ENCODE data around the gene AHNAK2.
A peak's percentile ranks its signal among the peaks of the same experiment; 100 is the strongest.

The AHNAK2 gene

DNA sequence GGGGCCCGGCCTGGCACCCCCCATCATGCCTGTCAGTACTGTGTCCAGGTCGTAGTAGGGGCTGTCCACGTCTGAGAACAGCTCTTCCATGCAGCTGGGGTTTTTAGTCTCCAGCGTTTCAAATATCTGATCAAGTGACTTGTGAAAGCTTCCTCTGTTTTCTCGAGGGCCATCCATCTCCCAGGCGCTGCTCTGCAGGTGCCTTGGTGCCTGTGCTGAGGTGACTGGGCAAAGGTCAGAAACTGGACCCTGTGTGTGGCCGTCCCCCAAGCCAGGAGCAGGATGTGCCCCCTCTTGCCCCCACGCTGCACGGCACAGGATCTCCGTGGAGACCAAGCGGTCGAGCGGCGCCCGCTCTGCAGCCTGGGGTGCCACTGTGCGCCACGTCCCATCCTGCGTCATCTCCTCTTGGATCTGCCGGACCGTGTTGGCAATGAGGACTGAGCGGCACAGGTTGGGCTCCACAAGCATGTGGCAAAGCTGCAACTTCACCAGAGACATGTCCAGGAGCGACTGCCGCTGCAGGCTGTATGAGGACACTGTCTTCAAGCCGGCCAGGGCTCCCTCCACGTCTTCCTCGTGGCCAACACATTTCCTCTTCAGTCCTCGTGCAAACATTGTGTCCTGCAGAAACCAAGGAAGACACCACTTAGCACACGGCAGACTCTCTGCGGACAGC lies 33.3 kb upstream of the AHNAK2 start:
- no peak for DNase-seq

- DNase-seq = no peak
These were observed 32.7 kb upstream of the AHNAK2 start for GRCh38 chr14:105010891-105011291.

DNA sequence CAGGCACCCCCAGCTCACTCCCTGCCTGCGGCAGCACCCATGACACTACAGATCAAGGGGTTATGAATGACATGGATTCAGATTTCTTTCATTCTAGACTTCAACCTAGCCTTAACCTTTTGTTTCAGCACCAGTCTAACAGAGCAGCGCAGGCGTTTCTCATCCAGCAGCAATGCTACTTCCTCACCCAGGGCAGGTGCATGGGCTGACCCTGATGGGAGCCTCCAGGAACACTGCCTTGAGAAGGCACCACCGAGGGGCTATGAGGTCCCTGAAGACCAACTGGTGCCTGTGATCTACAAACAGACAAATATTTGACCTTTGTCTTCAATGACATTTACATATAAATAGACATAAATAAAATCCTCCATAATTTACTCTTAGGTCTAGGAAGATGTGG lies 31.9 kb upstream of the AHNAK2 start:
- DNase-seq = no peak

DNA sequence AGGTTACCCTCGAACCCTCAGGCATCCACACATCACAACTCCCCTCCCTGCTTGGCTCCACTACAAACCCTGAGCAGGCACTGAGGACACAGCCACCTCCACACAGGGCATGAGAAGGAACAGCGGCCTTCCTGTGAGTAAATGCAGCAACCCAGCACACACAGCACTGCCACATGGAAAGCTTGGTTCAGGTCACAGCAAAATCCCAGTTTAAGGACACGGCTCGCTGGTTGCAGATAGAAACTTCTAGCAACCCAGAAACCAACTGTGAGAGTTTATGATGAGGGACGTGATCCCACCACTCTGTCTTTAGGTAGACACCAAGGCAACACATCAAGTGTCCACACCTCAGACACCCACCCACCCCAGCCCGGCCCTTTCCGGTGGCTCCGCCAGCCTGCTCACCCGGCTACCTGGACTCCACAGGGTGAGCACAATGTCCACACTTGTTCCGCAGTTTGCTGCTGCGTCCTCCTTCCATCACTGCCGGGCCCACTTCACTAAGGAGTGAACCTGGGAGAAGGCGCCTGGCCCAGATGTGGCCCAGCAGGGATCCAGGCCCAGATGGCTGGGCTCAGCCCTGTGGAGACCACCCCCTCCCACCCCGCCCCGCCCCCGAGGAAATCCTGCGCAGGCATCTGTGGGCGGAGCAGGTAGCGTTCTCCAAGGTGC lies 29.6 kb upstream of the AHNAK2 start:
- DNase-seq = no peak

- DNase-seq = no peak
These were observed 28.8 kb upstream of the AHNAK2 start for GRCh38 chr14:105006831-105007592.

DNA sequence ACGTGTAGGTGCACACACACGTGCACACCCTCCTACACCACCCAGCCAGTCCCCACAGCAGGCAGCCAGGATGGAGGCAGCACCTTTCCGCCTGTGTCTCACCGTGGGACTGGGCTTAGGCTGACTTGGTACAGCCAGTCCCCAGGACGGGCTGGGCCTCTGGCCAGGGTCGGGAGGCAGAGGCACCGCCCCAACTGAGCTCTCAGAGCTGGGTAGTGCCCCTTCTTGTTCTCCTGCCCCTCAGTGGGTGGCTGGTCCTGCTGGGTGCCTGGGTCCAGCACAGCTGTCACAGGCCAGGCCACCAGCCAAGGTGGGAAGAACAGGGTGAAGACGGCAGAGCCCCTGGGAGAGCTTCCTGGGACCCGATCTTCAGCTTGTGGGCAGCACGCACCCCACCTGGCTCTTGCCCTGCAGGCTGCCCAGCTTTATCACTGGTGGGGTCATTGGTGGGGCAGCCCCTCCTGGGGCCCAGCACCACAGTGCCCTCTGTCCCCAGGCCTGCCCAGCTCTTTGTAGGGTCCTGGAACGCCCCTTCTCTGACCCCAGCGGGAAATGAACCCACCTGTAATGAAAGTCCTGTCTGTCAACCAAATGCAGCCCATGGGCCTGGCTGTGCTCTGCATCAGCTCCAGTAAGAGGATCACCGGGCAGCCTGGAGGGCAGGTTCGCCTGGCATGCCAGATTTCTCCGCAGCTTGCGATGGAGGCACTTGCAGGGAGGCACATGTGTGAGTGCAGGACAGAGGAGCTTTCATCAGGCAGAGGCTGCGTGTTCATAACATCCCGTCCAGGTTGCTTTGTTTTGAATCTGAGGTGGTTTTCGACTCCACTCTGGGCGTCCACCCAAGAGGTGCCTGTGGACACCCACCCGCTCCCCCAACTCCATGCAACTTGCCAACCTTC lies 28.0 kb upstream of the AHNAK2 start:
- no peak for DNase-seq

GRCh38 chr14:105005329-105005928 lies 27.3 kb upstream of the AHNAK2 start:
- no peak for DNase-seq

- DNase-seq = no peak
These were observed 21.2 kb upstream of the AHNAK2 start for GRCh38 chr14:104999361-104999760.

DNA sequence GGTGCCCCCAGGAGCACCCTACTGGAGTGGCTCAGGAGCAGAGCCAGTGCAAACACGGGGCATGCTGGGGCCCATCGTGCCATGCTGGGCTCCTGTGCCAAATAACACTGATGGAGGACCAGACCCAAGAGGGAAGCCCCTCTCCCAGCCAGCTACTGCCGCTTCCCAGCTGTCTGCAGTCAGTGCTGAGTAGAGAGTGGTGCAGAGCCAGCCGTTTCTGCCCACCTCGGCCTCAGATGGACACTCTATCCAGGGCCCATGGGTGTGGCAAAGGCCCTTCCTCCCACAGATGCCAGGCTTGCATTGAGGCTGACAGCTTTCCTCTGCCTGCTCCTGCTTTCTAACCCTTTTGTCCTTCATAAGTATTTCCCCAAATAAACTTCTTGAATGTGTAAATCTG lies 20.6 kb upstream of the AHNAK2 start:
- no peak for DNase-seq

DNA sequence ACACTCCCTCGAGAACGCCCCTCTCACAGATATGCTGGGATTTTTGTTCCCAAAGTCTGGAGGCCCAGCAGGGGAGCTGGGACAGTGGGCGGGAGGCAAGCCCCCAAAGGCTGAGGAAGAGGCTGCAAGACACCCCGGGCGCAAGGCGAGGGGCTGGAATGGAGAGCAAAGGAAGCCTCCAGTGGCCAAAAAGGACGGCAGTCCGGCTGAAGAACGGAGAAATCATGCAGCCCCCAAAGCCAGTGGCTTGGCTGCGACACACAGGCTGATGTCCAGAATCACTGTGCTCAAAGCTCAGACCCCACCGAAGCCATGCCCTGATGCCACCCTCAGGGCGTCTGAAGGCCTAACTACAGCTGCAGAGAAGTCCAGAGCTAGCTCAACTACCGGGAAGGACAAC lies 18.3 kb upstream of the AHNAK2 start:
- no peak for DNase-seq

DNA sequence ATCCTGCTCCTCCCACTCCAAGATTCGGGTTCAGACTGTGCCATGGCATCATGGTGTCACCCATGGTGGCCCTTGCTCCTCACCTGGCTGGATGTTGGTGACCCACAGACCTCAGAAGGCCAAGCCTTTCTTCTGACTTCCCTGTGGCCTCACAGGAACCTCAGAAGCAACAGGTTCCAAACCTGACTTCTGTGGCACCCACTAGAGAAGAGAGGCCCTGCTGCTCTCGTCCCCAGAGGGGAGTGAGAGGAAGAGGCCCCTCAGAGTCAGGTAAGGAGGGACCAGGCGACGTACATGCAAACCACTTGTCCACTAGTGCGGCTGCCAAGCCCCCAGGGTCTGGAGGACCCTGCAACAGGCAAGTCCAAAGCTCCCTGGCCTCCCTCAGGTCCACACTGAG lies 17.9 kb upstream of the AHNAK2 start:
- no peak for DNase-seq

GRCh38 chr14:104994978-104995377 lies 16.8 kb upstream of the AHNAK2 start:
- no peak for DNase-seq

GRCh38 chr14:104993808-104994591 lies 15.8 kb upstream of the AHNAK2 start:
- no peak for DNase-seq

GRCh38 chr14:104993306-104993705 lies 15.1 kb upstream of the AHNAK2 start:
- no peak for DNase-seq

GRCh38 chr14:104992501-104992900 lies 14.3 kb upstream of the AHNAK2 start:
- DNase-seq = no peak

DNA sequence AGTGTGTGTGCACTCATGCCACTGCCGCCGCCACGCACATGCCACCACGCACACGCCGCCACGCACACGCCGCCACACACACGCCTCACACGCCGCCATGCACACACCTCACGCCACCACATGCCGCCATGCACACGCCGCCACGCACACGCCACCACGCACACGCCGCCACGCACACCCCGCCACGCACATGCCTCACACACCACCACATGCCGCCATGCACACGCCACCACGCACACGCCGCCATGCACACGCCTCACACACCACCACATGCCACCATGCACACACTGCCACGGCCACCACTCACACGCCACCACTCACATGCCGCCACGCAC lies 13.7 kb upstream of the AHNAK2 start:
- DNase-seq = no peak

DNA sequence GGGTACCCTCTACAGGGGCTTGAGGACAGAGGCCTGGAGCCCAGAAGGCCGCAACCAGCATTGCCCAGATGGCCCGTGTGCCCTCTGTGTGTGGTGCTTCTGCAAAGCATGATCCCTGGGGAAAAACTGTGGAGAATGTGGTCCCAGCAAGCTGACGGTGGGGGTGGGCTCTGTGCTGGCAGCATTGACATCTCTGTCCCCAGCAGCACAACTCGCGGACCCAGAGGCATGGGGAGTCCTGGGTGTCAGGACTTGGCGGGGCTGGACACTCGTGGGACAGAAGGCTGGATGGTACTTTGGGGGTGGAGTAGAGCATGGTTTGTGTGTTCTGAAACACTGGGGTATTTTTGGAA lies 11.8 kb upstream of the AHNAK2 start:
- no peak for DNase-seq

DNA sequence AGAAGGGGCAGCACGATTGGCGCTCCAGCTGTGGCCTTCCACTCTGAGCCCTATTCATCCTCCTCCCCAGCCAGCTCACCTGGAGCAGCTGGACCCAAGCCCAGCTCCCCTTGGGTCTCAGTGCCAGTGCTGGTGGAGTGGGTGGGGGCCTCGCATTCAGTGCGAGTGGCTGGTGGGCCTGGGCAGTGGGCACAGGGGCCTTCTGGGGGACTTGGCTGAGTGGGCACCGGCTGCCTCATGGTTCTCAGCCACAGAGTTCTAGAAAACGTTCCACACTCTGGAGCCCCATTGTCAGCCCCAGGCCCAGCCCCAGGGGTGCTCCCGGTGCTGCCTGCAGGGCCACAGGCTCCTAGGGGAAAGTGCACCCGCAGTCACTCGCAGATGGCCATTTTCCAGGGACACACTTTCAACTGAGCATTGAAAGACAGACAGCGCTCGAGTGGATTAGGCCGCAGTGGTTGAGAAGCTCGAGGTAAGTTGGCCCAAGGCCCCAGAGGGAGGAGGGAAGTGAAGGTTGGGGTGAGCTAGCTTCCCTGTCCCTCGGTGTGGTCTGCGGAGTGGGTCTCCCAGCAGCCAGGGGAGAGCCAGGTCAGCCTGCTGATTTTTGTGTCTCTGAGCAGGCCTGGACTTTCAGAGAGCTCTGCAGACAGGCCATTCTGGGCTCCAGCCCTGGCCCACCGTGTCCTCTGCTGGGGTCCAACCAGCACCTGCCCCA lies 11.2 kb upstream of the AHNAK2 start:
- DNase-seq = no peak

DNA sequence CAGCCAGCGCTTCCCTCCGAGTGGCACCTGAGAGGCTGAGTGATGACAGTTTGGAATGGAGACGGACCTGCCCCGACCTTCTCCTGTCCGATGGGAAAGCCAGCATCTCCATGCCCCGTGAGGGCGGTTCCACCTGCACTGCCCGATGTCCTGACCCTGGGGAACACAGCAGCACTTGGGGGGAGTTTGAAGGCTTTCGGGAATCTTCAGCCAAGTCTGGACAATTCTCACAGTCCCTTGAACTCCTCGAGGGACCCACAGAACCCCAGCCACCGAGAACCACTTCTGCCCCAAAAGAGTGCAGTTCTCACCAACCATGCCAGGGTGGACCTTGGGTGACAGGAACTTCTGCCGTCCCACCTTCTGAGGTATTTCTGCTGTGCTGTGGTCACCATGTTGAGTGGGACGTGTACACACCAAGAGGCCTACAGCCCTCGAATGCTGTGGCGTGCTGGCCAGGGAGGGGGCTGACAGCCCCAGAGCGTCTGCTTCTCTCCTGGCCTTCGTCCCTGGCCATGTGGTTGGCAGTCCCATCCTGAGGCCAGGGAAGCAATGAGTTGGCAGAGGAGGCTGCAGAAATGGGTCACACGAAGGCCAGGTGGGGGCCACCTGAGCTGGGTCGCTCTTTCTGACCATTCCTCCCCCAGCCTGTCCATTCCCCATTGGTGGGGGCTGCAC lies 8.5 kb upstream of the AHNAK2 start:
- no peak for DNase-seq

GRCh38 chr14:104985675-104986486 lies 7.7 kb upstream of the AHNAK2 start, which contains the start of gene CLBA1:
Gene CLBA1, plus strand, starts transcription at chr14:104985788. Its CDS starts 644 bp downstream, at chr14:104986432.
- peak; percentile 90 for DNase-seq

All from EL (cell line).